Ascending aorta (tissue), 2 donors: Measurements from ENCODE around the gene PDGFB. TPM values are rescaled to one million over a fixed set of nuclear protein-coding genes. Genes with fewer than 3 reads are reported as not detected.

ENCODE experiments used
- DNase-seq, 2 donors: peaks; one replicate each; pipeline ENCODE4 v3.0.0-alpha.2; 2019; ENCODE audit warnings: low spot score in 2 of 2
- H3K27ac ChIP-seq, 2 donors: fragments of 200-600 bp; sonication (generic); one replicate each; pipeline ENCODE4 v1.5.1; 2016 to 2017; ENCODE audit warnings: mild to moderate bottlenecking in 1 of 2
- H3K27me3 ChIP-seq: fragments of 200-600 bp; sonication (generic); one replicate; pipeline ENCODE4 v1.5.1; 2017
- H3K36me3 ChIP-seq, 2 donors: fragments of 200-600 bp; sonication (generic); one replicate each; pipeline ENCODE4 v1.5.1; 2016
- H3K4me1 ChIP-seq, 2 donors: fragments of 200-600 bp; sonication (generic); one replicate each; pipeline ENCODE4 v1.5.1; 2016 to 2017; ENCODE audit warnings: mild to moderate bottlenecking in 1 of 2
- H3K4me3 ChIP-seq, 2 donors: fragments of 200-600 bp; sonication (generic); one replicate each; pipeline ENCODE4 v1.5.1; 2016 to 2017; ENCODE audit warnings: mild to moderate bottlenecking in 1 of 2
- H3K9me3 ChIP-seq, 2 donors: fragments of 200-600 bp; sonication (generic); one replicate each; pipeline ENCODE4 v1.5.1; 2016
- CTCF ChIP-seq, 3 experiments: fragments of 200-600 bp in 2 of 3; fragments of 450-650 bp in 1 of 3; sonication (generic) in 2 of 3; IDR thresholded peaks; one replicate each; pipeline ENCODE4 v1.5.1; 2016 to 2019; ENCODE audit warnings: antibody characterized with exemption in 3 of 3, mild to moderate bottlenecking in 1 of 3, moderate library complexity in 1 of 3
- intact Hi-C: fragments of 100-400 bp; cut with DNase I; formaldehyde crosslinking; loops from one replicate; pipeline ENCODE4 v1.15.1; 2023
- total RNA-seq: library from RNA; depleted of rRNA; stranded (reverse); fragments of >200 nt; gene quantifications from one replicate; pipeline ENCODE4 v1.1.0, GENCODE V29; 2016

The PDGFB gene
- total RNA-seq, 1 donor from 2014 or later: 8.9 TPM

- Histone ChIP-seq H3K4me1 (no peaks in the 10 kb centered on the region), H3K4me3 (no peak overlapping the region), H3K27me3 (no peaks in the 10 kb centered on the region), H3K36me3 (no peaks in the 10 kb centered on the region), H3K27ac (no peak overlapping the region), H3K9me3 (peaks cover 0 to 9% of the 10 kb centered on the region in 2 donors)
- intact Hi-C loops: no loop called here
- no peak for DNase-seq
- TF ChIP-seq CTCF (IDR thresholded peaks at IDR 0.05): no peak
These were observed 40.2 kb upstream of the PDGFB start for GRCh38 chr22:39284983-39285382.

DNA sequence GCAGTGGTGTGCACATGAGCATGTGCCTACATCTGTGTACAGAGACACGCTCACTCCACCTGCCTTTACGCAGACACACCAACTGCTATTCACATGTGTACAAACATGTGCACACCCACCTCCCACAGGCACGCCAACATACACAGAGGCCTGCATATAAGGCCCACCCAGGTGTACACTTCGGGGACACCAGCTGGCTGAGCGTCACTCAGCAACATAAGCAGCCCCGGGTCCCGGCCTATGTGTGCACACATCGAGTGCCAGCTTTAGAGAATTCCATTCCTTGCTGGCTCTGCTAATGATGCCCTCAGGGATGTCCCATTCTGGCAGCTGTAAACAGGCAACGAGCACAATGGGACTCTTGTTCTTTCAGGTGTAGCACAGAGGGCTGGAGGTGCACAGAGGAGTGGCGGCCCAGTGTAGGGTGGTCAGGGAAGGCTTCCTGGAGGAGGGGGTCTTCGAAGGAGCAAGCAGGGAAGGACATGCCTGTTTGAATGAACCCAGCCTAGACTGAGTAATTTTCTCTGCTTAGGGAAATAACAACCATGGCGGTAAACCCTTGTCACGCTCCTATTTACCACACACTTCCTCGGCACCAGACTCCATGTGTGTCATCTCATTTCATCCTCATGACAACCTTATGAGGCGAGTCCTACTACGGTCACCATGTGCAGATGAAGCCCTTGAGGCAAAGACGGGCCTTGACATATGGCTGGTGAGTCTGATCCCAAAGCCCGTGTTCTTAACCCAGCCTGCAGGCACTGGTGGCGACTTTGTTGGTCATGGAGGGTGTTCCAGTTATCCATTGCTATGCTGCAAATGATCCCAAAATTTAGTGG, 39.6 kb upstream of the PDGFB start:
- no peaks in the 10 kb centered on the region for H3K4me1 ChIP-seq
- intact Hi-C loops: no loop called here
- H3K27ac ChIP-seq: no peak overlapping the region
- H3K9me3 ChIP-seq: peaks cover 0 to 9% of the 10 kb centered on the region in 2 donors
- H3K27me3 ChIP-seq: no peaks in the 10 kb centered on the region
- DNase-seq: no peak
- TF ChIP-seq CTCF (IDR thresholded peaks at IDR 0.05): no peak
- H3K36me3 ChIP-seq: no peaks in the 10 kb centered on the region
- H3K4me3 ChIP-seq: no peak overlapping the region

DNA sequence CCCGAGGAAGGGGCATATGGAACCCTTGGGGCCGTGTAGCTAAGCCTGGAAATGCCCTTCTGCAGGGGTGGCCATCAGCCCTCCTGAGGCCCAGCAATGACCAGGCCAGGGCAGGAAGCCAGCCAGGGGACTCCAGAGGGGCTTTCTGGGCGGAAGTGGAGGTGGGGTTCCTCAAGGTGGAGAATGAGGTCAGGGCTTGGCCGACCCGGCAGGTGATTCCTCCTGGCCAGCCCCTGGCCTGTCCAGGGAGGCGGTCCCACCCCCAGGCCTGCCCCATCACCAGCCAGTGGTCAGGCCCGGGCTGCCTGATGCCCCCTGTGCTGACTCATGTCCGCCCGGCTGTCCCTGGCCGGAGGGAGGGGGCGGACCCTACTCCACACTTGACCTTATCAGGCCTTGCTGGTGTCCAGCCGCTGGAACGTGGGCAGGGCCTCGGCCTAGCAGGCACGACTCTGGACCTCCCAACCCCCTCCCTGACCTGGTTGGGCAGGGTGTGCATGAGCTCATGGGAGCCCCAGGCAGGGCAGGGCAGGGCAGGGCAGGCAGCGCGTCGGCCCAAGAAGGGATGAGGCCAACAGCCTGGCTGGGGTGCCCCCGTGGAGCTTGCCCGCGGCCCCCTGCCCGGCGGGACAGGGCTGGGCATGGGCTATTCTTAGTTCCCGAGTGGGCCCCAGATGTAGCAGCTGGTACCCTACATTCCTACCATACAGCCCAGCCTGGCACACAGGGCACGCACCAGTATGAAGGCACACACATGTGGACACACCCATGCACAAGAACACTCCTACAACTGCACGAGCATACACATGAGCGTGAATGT, 38.8 kb upstream of the PDGFB start:
- no peak overlapping the region for H3K4me3 ChIP-seq

DNA sequence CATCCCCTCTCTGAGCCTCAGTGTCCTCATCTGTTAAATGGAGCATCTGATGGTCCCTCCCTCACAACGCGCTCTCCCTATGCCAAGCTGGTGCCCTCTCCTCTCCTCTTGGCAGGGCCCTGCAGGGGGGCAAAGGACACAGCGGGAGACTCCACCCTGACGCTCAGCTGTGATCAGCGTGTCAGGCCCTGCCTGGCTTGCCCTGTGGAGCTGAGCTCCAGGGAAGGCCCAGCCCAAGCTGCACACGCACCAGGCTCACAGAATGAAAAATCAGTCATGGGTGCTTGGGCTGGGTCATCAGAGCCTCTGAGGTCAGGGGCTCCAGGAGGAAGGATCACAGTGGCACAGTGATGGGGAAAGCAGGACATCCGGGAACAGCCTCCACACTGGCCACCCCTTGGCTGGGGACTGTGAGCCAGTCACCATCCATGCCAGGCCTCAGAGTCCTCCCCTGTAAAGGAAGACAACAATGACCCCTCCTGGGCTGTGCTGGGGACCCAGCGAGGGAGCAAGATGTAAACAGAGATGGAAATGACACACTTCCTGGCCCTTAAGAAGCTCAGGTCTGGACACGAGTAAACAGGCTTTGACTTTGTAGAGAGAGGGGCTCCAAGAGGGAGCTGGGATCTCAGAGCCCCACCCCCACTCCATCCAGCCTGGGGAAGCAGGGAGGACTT, 38.0 kb upstream of the PDGFB start:
- H3K27me3 ChIP-seq: no peaks in the 10 kb centered on the region
- intact Hi-C loops: no loop called here
- no peak for DNase-seq
- peaks cover 0 to 9% of the 10 kb centered on the region in 2 donors for H3K9me3 ChIP-seq
- no peaks in the 10 kb centered on the region for H3K36me3 ChIP-seq
- H3K4me3 ChIP-seq: no peak overlapping the region
- H3K27ac ChIP-seq: peak overlapping the region; percentile 54 to 56
- no peak for TF ChIP-seq CTCF (IDR thresholded peaks at IDR 0.05)
- H3K4me1 ChIP-seq: no peaks in the 10 kb centered on the region

More for the DNA sequence above, 38.8 kb upstream of the PDGFB start:
- no peaks in the 10 kb centered on the region for H3K4me1 ChIP-seq
- DNase-seq: peak in 1 of 2 donors; percentile 83
- H3K27me3 ChIP-seq: no peaks in the 10 kb centered on the region
- no peaks in the 10 kb centered on the region for H3K36me3 ChIP-seq
- intact Hi-C loops: no loop called here
- TF ChIP-seq CTCF (IDR thresholded peaks at IDR 0.05): no peak
- H3K27ac ChIP-seq: peak overlapping the region; percentile 54 to 56
- peaks cover 0 to 9% of the 10 kb centered on the region in 2 donors for H3K9me3 ChIP-seq

- no peak overlapping the region for H3K4me3 ChIP-seq
- H3K4me1 ChIP-seq: no peaks in the 10 kb centered on the region
- H3K27me3 ChIP-seq: no peaks in the 10 kb centered on the region
These were observed 36.3 kb upstream of the PDGFB start for GRCh38 chr22:39281126-39281525.

More at GRCh38 chr22:39281126-39281525, 36.3 kb upstream of the PDGFB start:
- intact Hi-C loops: no loop called here
- Histone ChIP-seq H3K36me3 (no peaks in the 10 kb centered on the region), H3K27ac (no peak overlapping the region), H3K9me3 (peaks cover 0 to 9% of the 10 kb centered on the region in 2 donors)
- TF ChIP-seq CTCF (IDR thresholded peaks at IDR 0.05): no peak
- no peak for DNase-seq
